WTC11 (cell line): Measurements from ENCODE around the gene ZNF485. TPM values are rescaled to one million over a fixed set of nuclear protein-coding genes. Genes with fewer than 3 reads are reported as not detected.
"Not testable (repeated sequence)": the region's sequence is repeated elsewhere in the genome, so short reads cannot be mapped to it uniquely, and the experiment has no call there.

Experiments used
- ATAC-seq: fragments of 200-7000 bp; cut with Tn5 transposase; 2 replicates; pipeline ENCODE4 v1.10.0; 2021; ENCODE audit warnings: mild to moderate bottlenecking, moderate library complexity
- CTCF ChIA-PET: fragments of 300-600 bp; sonication (Branson Sonifier 250); formaldehyde crosslinking; loops from one replicate; lab custom pipeline; 2021; ENCODE audit warnings: antibody characterized with exemption; lab: Charles Lee
- POLR2A ChIA-PET: fragments of 350-600 bp; sonication (Branson Sonifier 250); formaldehyde crosslinking; loops from one replicate; lab custom pipeline; 2021; ENCODE audit warnings: antibody characterized with exemption; lab: Charles Lee
- DNase-seq: peaks from one replicate; pipeline ENCODE4 v3.0.0; 2021; ENCODE audit warnings: low spot score
- H3K27ac Mint-ChIP-seq: 2 replicates; pipeline ENCODE4 v1.8.0; 2021; ENCODE audit warnings: mixed read lengths
- H3K27me3 Mint-ChIP-seq: 2 replicates; pipeline ENCODE4 v1.8.0; 2021; ENCODE audit warnings: low read depth, mild to moderate bottlenecking, moderate library complexity, mixed read lengths
- H3K36me3 Mint-ChIP-seq: 2 replicates; pipeline ENCODE4 v1.8.0; 2021; ENCODE audit warnings: mixed read lengths
- H3K4me1 Mint-ChIP-seq: 2 replicates; pipeline ENCODE4 v1.8.0; 2022; ENCODE audit warnings: mixed read lengths
- H3K4me3 Mint-ChIP-seq: 2 replicates; pipeline ENCODE4 v1.8.0; 2021; ENCODE audit warnings: mild to moderate bottlenecking, moderate library complexity, mixed read lengths
- H3K9me3 Mint-ChIP-seq: 2 replicates; pipeline ENCODE4 v1.8.0; 2021; ENCODE audit warnings: mixed read lengths
- CBFB ChIP-seq: sonication (generic); formaldehyde crosslinking; IDR thresholded peaks from 2 replicates; pipeline ENCODE4 v1.8.1; 2022; ENCODE audit warnings: mild to moderate bottlenecking, low read depth, missing genetic modification reagents
- E2F5 ChIP-seq: sonication (generic); formaldehyde crosslinking; IDR thresholded peaks from 2 replicates; pipeline ENCODE4 v1.8.1; 2022; ENCODE audit warnings: mild to moderate bottlenecking, moderate library complexity, missing genetic modification reagents
- FOXJ3 ChIP-seq: sonication (generic); formaldehyde crosslinking; IDR thresholded peaks from 2 replicates; pipeline ENCODE4 v1.9.0; 2021; ENCODE audit warnings: missing genetic modification reagents, mild to moderate bottlenecking, borderline replicate concordance
- JUN ChIP-seq: sonication (generic); formaldehyde crosslinking; IDR thresholded peaks from 2 replicates; pipeline ENCODE4 v1.8.0; 2023; ENCODE audit warnings: mild to moderate bottlenecking, missing genetic modification reagents
- MXD4 ChIP-seq: fragments of 250-450 bp; sonication (Bioruptor Pico); IDR thresholded peaks from 2 replicates; pipeline ENCODE4 v1.8.0; 2021; ENCODE audit warnings: mild to moderate bottlenecking, moderate library complexity, borderline replicate concordance
- NR2C2 ChIP-seq: sonication (generic); formaldehyde crosslinking; IDR thresholded peaks from 2 replicates; pipeline ENCODE4 v1.8.0; 2022; ENCODE audit warnings: mild to moderate bottlenecking, missing genetic modification reagents
- NR3C1 ChIP-seq: sonication (generic); formaldehyde crosslinking; conservative IDR thresholded peaks from 2 replicates; pipeline ENCODE4 v1.8.1; 2023; ENCODE audit warnings: low read depth, mild to moderate bottlenecking, missing genetic modification reagents
- SP1 ChIP-seq: sonication (generic); formaldehyde crosslinking; conservative IDR thresholded peaks from 2 replicates; pipeline ENCODE4 v1.8.1; 2022; ENCODE audit warnings: missing genetic modification reagents
- USF1 ChIP-seq: sonication (generic); formaldehyde crosslinking; IDR thresholded peaks from 2 replicates; pipeline ENCODE4 v1.8.0; 2022; ENCODE audit warnings: mild to moderate bottlenecking, missing genetic modification reagents
- USF2 ChIP-seq: sonication (generic); formaldehyde crosslinking; IDR thresholded peaks from 2 replicates; pipeline ENCODE4 v1.8.1; 2023; ENCODE audit warnings: mild to moderate bottlenecking, missing genetic modification reagents, moderate library complexity
- ZBTB43 ChIP-seq: sonication (generic); formaldehyde crosslinking; IDR thresholded peaks from 2 replicates; pipeline ENCODE4 v1.8.1; 2023; ENCODE audit warnings: mild to moderate bottlenecking, missing genetic modification reagents
- ZMAT4 ChIP-seq: fragments of 250-450 bp; sonication (Bioruptor Pico); IDR thresholded peaks from 2 replicates; pipeline ENCODE4 v1.9.0; 2021; ENCODE audit warnings: mild to moderate bottlenecking
- ZNF138 ChIP-seq: sonication (generic); formaldehyde crosslinking; conservative IDR thresholded peaks from 2 replicates; pipeline ENCODE4 v1.8.1; 2022; ENCODE audit warnings: mild to moderate bottlenecking, moderate library complexity, missing genetic modification reagents
- ZNF512 ChIP-seq: sonication (generic); formaldehyde crosslinking; IDR thresholded peaks from 2 replicates; pipeline ENCODE4 v1.8.1; 2022; ENCODE audit warnings: missing genetic modification reagents, borderline replicate concordance
- total RNA-seq: library from RNA; stranded (reverse); gene quantifications from 3 replicates; pipeline ENCODE4 v1.2.3, GENCODE V29; 2021

The ZNF485 gene
- total RNA-seq, 1 experiment from 2014 or later, result 9.6 TPM

- no peak for TF ChIP-seq ZNF138
- TF ChIP-seq E2F5, result no peak
- no peak for TF ChIP-seq NR3C1 (CRISPR knock-in tag)
- TF ChIP-seq FOXJ3 (CRISPR knock-in tag), result no peak
- TF ChIP-seq ZMAT4, result no peak
- no peak for TF ChIP-seq CBFB (CRISPR knock-in tag)
Measured at GRCh38 chr10:43584051-43584450, 22.2 kb upstream of the ZNF485 start (continued).

GRCh38 chr10:43585046-43585445 lies 21.2 kb upstream of the ZNF485 start:
- CTCF ChIA-PET, result no interaction called here
- H3K9me3 Mint-ChIP-seq, result peaks cover 4% of the 10 kb centered on the region
- TF ChIP-seq MXD4 (CRISPR knock-in tag) (no peak), ZBTB43 (CRISPR knock-in tag) (no peak), NR2C2 (CRISPR knock-in tag) (no peak)
- no peaks in the 10 kb centered on the region for H3K4me1 Mint-ChIP-seq
- ATAC-seq, result no peak
- H3K27me3 Mint-ChIP-seq, result peaks cover 20% of the 10 kb centered on the region
- no peak overlapping the region for H3K27ac Mint-ChIP-seq
- POLR2A ChIA-PET, result interaction anchor here (0.6 kb wide), 1 partner anchor 14 kb away, joined by 3 read pairs; no protein-coding TSS in a partner anchor
- no peaks in the 10 kb centered on the region for H3K36me3 Mint-ChIP-seq
- no peak overlapping the region for H3K4me3 Mint-ChIP-seq
- no peak for DNase-seq

- Mint-ChIP-seq H3K27ac (no peak overlapping the region), H3K36me3 (0 out of 2 replicates have a peak, but pooled peaks cover 3% of the 10 kb centered on the region), H3K4me1 (no peaks in the 10 kb centered on the region), H3K27me3 (peaks cover 17% of the 10 kb centered on the region), H3K9me3 (peaks cover 14% of the 10 kb centered on the region), H3K4me3 (no peak overlapping the region)
- CTCF ChIA-PET, result no interaction called here
- POLR2A ChIA-PET, result no interaction called here
- ATAC-seq (no peak), DNase-seq (no peak)
- no peak for TF ChIP-seq SP1
- TF ChIP-seq USF1 (CRISPR knock-in tag), result no peak
- TF ChIP-seq USF2 (CRISPR knock-in tag), result no peak
- TF ChIP-seq JUN (CRISPR knock-in tag), result no peak
- no peak for TF ChIP-seq E2F5
- no peak for TF ChIP-seq ZNF512 (CRISPR knock-in tag)
- TF ChIP-seq CBFB (CRISPR knock-in tag), result no peak
Measured at GRCh38 chr10:43585981-43586729, 20.1 kb upstream of the ZNF485 start.

- H3K36me3 Mint-ChIP-seq, H3K4me1 Mint-ChIP-seq, H3K4me3 Mint-ChIP-seq, DNase-seq, H3K27ac Mint-ChIP-seq, CTCF ChIA-PET, POLR2A ChIA-PET, ATAC-seq: not testable (repeated sequence)
- Mint-ChIP-seq H3K9me3 (peaks cover 19% of the 10 kb centered on the region), H3K27me3 (peaks cover 14% of the 10 kb centered on the region)
Measured at GRCh38 chr10:43586730-43587115, 19.5 kb upstream of the ZNF485 start.
